ENCODE results near the gene RNF213. TPM values are rescaled to one million over a fixed set of nuclear protein-coding genes. Genes with fewer than 3 reads are reported as not detected.

RNF213 gene
- polyA plus RNA-seq, 3 donors from 2014 or later, result 12.7 to 117 (median 25.9) TPM

- H3K27me3 Mint-ChIP-seq (ENCODE audit: low read depth in 3 of 3), result peaks cover 10 to 29% (median 11%) of the 10 kb centered on the region in 3 donors
- H3K27ac Mint-ChIP-seq, result peak overlapping the region in 1 of 6 donors; percentile 17
- no peaks in the 10 kb centered on the region for H3K4me1 Mint-ChIP-seq
- no peak overlapping the region for H3K4me3 Mint-ChIP-seq
- peaks cover 29 to 94% (median 62%) of the 10 kb centered on the region in 3 donors for H3K36me3 Mint-ChIP-seq
- H3K9me3 Mint-ChIP-seq, result no peaks in the 10 kb centered on the region
- DNase-seq, result no peak
These were observed 118.7 kb downstream of the RNF213 start for GRCh38 chr17:80379348-80379747.

DNA sequence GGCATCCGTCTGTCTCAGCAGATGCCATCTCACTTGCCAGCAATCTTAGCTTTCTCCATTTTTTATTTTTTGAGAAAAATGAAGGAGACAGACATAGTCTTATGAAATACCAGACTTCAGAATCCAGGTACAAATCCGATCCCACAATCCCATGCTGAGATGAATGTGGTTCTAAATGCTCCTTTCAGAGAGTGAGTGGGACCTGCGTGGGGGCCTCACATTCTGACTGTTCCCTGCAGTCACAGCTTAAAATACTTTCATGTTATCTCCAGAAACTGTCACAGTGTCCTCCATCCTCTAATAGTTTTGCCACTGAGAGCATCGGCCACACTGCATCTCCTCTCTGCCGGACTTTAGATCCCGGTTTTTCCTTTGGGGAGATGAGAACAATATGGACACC is 119.4 kb downstream of the RNF213 start:
- H3K9me3 Mint-ChIP-seq, result no peaks in the 10 kb centered on the region
- peak overlapping the region in 1 of 6 donors; percentile 17 for H3K27ac Mint-ChIP-seq
- no peak overlapping the region for H3K4me3 Mint-ChIP-seq
- peaks cover 23 to 95% (median 59%) of the 10 kb centered on the region in 3 donors for H3K36me3 Mint-ChIP-seq
- H3K4me1 Mint-ChIP-seq, result no peaks in the 10 kb centered on the region
- DNase-seq, result no peak
- peaks cover 9 to 29% (median 15%) of the 10 kb centered on the region in 3 donors for H3K27me3 Mint-ChIP-seq (ENCODE audit: low read depth in 3 of 3)

DNA sequence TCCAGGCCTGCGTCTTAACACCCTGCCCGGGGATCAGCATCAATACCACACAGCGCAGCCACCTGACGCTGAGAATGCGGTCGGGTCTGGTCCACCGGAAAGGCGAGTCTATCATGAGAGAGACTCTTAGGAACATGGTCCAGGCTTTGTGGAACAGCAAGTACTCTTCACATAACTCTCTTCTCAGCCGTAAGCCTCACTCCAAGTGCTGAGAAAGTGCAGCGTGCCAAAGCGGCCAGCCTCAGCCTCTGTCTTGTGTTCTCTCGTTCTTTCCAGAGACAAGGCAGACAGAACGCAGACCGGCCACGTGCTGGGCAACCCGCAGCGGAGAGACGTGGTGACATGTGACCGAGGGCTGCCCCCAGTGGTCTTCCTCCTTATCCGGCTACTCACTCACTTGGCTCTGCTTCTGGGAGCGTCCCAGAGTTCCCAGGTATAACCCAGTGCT is 119.9 kb downstream of the RNF213 start:
- no peaks in the 10 kb centered on the region for H3K4me1 Mint-ChIP-seq
- H3K27ac Mint-ChIP-seq, result peak overlapping the region in 2 of 6 donors; percentile 10 to 17
- H3K4me3 Mint-ChIP-seq, result no peak overlapping the region
- H3K27me3 Mint-ChIP-seq (ENCODE audit: low read depth in 3 of 3), result peaks cover 9 to 30% (median 20%) of the 10 kb centered on the region in 3 donors
- no peak for DNase-seq
- no peaks in the 10 kb centered on the region for H3K9me3 Mint-ChIP-seq
- peaks cover 23 to 97% (median 59%) of the 10 kb centered on the region in 3 donors for H3K36me3 Mint-ChIP-seq

DNA sequence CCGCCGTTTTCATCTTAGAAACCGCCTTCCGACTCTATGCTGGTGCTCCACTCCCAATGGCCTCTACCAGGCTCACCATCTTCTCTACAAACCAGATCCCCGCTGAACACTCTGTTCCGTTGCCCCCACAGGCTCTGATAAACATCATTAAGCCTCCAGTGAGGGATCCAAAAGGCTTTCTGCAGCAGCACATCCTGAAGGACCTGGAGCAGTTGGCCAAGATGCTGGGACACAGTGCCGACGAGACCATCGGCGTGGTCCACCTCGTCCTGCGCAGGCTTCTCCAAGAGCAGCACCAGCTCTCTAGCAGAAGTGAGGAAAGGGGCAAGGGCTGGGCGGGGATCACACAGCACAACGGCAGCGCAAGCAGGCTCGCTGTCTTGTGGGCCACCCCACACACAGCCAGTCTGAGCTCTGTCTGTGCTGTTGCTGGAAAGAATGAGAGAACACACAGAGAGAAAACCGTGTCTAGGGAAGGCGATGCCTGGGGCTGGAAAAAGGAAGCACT is 120.8 kb downstream of the RNF213 start:
- H3K27me3 Mint-ChIP-seq (ENCODE audit: low read depth in 3 of 3), result peaks cover 9 to 39% (median 28%) of the 10 kb centered on the region in 3 donors
- H3K4me1 Mint-ChIP-seq, result no peaks in the 10 kb centered on the region
- H3K9me3 Mint-ChIP-seq, result no peaks in the 10 kb centered on the region
- no peak overlapping the region for H3K4me3 Mint-ChIP-seq
- peak overlapping the region in 4 of 6 donors; percentile 4 to 60 (median 22) for H3K27ac Mint-ChIP-seq
- no peak for DNase-seq
- H3K36me3 Mint-ChIP-seq, result peaks cover 19 to 96% (median 58%) of the 10 kb centered on the region in 3 donors

GRCh38 chr17:80382446-80382845 is 121.8 kb downstream of the RNF213 start:
- H3K36me3 Mint-ChIP-seq, result peaks cover 19 to 91% (median 50%) of the 10 kb centered on the region in 3 donors
- H3K27me3 Mint-ChIP-seq (ENCODE audit: low read depth in 3 of 3), result peaks cover 12 to 42% (median 32%) of the 10 kb centered on the region in 3 donors
- H3K4me3 Mint-ChIP-seq, result no peak overlapping the region
- no peak for DNase-seq
- no peaks in the 10 kb centered on the region for H3K9me3 Mint-ChIP-seq
- no peaks in the 10 kb centered on the region for H3K4me1 Mint-ChIP-seq
- H3K27ac Mint-ChIP-seq, result peak overlapping the region in 2 of 6 donors; percentile 45 to 62

- Mint-ChIP-seq H3K36me3 (peaks cover 19 to 91% (median 52%) of the 10 kb centered on the region in 3 donors), H3K4me1 (no peaks in the 10 kb centered on the region)
These were observed 122.3 kb downstream of the RNF213 start for GRCh38 chr17:80382956-80383355.

GRCh38 chr17:80384078-80384960 is 123.7 kb downstream of the RNF213 start:
- no peak for DNase-seq
- Mint-ChIP-seq H3K27me3 (ENCODE audit: low read depth in 3 of 3) (peaks cover 14 to 41% (median 33%) of the 10 kb centered on the region in 3 donors), H3K9me3 (no peaks in the 10 kb centered on the region), H3K4me3 (no peak overlapping the region), H3K4me1 (no peaks in the 10 kb centered on the region), H3K27ac (peak overlapping the region in 5 of 6 donors; percentile 18 to 73 (median 32)), H3K36me3 (peaks cover 19 to 91% (median 50%) of the 10 kb centered on the region in 3 donors)

More at GRCh38 chr17:80382956-80383355, 122.3 kb downstream of the RNF213 start:
- H3K27me3 Mint-ChIP-seq (ENCODE audit: low read depth in 3 of 3), result peaks cover 13 to 44% (median 30%) of the 10 kb centered on the region in 3 donors
- DNase-seq, result no peak
- H3K9me3 Mint-ChIP-seq, result no peaks in the 10 kb centered on the region
- no peak overlapping the region for H3K4me3 Mint-ChIP-seq
- H3K27ac Mint-ChIP-seq, result peak overlapping the region in 4 of 6 donors; percentile 13 to 58 (median 44)

GRCh38 chr17:80385046-80385445 is 124.4 kb downstream of the RNF213 start:
- Mint-ChIP-seq H3K36me3 (peaks cover 19 to 90% (median 50%) of the 10 kb centered on the region in 3 donors), H3K4me1 (no peaks in the 10 kb centered on the region), H3K4me3 (no peak overlapping the region), H3K27ac (peak overlapping the region in 3 of 6 donors; percentile 19 to 67 (median 48)), H3K27me3 (ENCODE audit: low read depth in 3 of 3) (peaks cover 16 to 42% (median 35%) of the 10 kb centered on the region in 3 donors), H3K9me3 (no peaks in the 10 kb centered on the region)
- DNase-seq, result no peak

DNA sequence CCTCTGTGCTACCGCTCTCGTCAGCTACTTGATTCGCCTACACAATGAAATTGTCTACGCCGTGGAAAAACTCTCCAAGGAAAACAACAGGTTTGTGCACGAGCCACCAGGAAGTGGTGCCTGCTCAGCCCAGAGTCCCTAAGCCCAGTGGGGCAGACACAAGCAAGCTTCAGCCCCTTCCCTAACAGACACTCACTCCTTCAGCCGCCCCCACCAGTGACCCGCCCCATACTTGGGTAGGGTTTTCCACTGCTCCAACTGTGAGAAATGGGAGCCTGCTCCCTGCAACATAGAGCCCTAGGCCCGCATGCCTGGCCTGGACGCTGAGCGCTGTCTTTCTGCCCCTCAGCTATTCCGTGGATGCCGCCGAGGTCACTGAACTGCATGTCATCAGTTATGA is 125.7 kb downstream of the RNF213 start:
- Mint-ChIP-seq H3K4me1 (peaks cover 0 to 2% of the 10 kb centered on the region in 2 donors), H3K4me3 (no peak overlapping the region), H3K9me3 (no peaks in the 10 kb centered on the region), H3K27me3 (ENCODE audit: low read depth in 3 of 3) (peaks cover 16 to 41% (median 35%) of the 10 kb centered on the region in 3 donors), H3K36me3 (peaks cover 17 to 87% (median 47%) of the 10 kb centered on the region in 3 donors), H3K27ac (peak overlapping the region in 2 of 6 donors; percentile 34 to 51)
- DNase-seq, result no peak

- Mint-ChIP-seq H3K9me3 (no peaks in the 10 kb centered on the region), H3K27me3 (ENCODE audit: low read depth in 3 of 3) (peaks cover 15 to 41% (median 31%) of the 10 kb centered on the region in 3 donors), H3K27ac (peak overlapping the region in 1 of 6 donors; percentile 49), H3K4me1 (peaks cover 0 to 8% of the 10 kb centered on the region in 2 donors), H3K4me3 (no peak overlapping the region), H3K36me3 (peaks cover 20 to 86% (median 47%) of the 10 kb centered on the region in 3 donors)
- no peak for DNase-seq
These were observed 126.4 kb downstream of the RNF213 start for GRCh38 chr17:80387071-80387470.

DNA sequence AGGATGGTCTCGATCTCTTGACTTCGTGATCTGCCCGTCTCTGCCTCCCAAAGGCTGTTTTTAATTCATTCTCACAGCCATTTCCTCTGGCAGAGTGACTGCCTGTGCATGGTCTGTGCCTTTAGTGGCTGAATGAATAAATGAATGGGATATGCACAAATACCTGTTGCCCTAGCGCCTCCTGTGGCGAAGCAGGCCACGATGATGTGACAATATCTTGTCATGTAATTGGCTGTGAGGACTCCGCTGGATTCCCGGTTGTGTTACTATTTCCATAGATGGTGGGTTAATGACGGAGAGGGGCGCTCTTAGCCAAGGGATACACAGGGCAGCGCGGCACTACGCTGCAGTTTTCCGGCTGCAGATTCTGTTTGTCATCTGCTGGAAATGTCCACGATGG is 127.5 kb downstream of the RNF213 start:
- H3K9me3 Mint-ChIP-seq, result no peaks in the 10 kb centered on the region
- H3K27me3 Mint-ChIP-seq (ENCODE audit: low read depth in 3 of 3), result peaks cover 15 to 37% (median 29%) of the 10 kb centered on the region in 3 donors
- H3K36me3 Mint-ChIP-seq, result peaks cover 20 to 77% (median 47%) of the 10 kb centered on the region in 3 donors
- peak overlapping the region in 1 of 6 donors; percentile 39 for H3K27ac Mint-ChIP-seq
- H3K4me1 Mint-ChIP-seq, result peaks cover 0 to 10% of the 10 kb centered on the region in 2 donors
- DNase-seq, result no peak
- H3K4me3 Mint-ChIP-seq, result no peak overlapping the region

DNA sequence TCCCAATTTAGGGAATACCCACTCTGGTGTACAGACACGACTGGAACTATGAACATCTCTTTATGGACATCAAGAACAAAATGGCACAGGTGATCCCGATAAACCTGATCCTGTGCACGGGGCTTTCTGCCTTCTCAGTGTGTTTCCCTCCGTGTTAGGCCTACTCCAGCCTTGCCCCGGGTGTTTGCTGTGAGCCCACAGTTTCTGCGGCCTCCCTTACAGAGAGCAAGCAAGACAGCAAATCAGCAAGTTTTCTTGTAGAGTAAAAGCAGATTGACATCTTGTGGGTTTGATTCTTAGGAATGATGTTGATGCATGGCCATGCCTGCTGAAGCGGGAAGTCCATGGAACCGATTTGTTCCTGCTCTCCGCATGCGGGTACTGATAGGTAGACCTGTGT is 127.9 kb downstream of the RNF213 start:
- no peak for DNase-seq
- Mint-ChIP-seq H3K36me3 (peaks cover 16 to 75% (median 42%) of the 10 kb centered on the region in 3 donors), H3K27me3 (ENCODE audit: low read depth in 3 of 3) (peaks cover 15 to 37% (median 31%) of the 10 kb centered on the region in 3 donors), H3K4me1 (peaks cover 0 to 10% of the 10 kb centered on the region in 2 donors), H3K9me3 (no peaks in the 10 kb centered on the region), H3K27ac (peak overlapping the region in 1 of 6 donors; percentile 72), H3K4me3 (no peak overlapping the region)

DNA sequence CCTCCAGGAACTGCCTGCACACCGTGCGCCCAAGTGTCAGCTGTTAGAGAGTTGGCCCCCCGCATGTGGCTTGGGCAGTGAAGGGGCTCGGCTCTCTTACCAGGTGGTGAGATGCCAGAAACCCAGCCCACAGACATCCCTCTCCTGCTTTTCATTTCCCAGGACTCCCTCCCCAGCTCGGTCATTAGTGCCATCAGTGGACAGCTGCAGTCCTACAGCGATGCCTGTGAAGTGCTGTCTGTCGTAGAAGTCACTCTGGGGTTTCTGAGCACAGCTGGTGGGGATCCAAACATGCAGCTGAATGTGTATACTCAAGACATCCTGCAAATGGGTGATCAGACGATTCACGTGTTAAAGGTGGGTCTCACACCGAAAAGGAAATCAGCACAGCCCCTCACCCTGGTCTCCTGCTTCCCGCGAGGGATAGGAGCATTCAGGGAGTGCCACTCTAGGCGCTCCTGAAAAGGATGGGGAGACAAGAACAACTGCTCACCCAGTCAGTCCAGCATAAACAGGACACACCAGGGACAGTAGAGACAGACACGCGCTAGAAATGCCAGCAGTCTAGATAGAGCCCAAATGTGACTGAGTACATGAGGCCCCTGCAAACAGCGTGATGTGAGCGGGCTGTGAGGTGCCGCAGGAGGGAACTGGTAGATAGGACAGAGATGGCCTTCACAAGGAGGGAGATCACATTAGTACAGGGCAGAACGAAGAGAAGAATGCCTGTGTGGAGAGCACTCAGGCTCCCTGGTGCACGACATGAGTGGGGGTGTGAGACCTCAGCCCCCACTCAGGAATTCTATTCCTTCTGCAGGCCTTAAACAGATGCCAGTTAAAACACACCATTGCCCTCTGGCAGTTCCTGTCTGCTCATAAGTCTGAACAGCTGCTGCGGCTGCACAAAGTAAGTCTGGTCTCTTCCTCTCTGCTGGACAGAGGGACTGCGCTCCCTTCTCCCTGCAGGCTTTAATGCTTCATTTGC is 128.7 kb downstream of the RNF213 start:
- H3K36me3 Mint-ChIP-seq, result peaks cover 10 to 75% (median 38%) of the 10 kb centered on the region in 3 donors
- H3K27ac Mint-ChIP-seq, result peak overlapping the region in 3 of 6 donors; percentile 46 to 80 (median 72)
- no peak overlapping the region for H3K4me3 Mint-ChIP-seq
- no peak for DNase-seq
- H3K4me1 Mint-ChIP-seq, result peaks cover 0 to 10% of the 10 kb centered on the region in 2 donors
- H3K27me3 Mint-ChIP-seq (ENCODE audit: low read depth in 3 of 3), result peaks cover 13 to 34% (median 29%) of the 10 kb centered on the region in 3 donors
- H3K9me3 Mint-ChIP-seq, result no peaks in the 10 kb centered on the region
